GM18909 (cell line): ENCODE measurements around the gene CRELD2.

Experiments used
- ATAC-seq: cut with Tn5 transposase; IDR thresholded peaks from one replicate; pipeline ENCODE4 v1.9.1; 2021; ENCODE audit warnings: mild to moderate bottlenecking; ENCODE audit not compliant: unreplicated experiment, poor library complexity

CRELD2 gene

DNA sequence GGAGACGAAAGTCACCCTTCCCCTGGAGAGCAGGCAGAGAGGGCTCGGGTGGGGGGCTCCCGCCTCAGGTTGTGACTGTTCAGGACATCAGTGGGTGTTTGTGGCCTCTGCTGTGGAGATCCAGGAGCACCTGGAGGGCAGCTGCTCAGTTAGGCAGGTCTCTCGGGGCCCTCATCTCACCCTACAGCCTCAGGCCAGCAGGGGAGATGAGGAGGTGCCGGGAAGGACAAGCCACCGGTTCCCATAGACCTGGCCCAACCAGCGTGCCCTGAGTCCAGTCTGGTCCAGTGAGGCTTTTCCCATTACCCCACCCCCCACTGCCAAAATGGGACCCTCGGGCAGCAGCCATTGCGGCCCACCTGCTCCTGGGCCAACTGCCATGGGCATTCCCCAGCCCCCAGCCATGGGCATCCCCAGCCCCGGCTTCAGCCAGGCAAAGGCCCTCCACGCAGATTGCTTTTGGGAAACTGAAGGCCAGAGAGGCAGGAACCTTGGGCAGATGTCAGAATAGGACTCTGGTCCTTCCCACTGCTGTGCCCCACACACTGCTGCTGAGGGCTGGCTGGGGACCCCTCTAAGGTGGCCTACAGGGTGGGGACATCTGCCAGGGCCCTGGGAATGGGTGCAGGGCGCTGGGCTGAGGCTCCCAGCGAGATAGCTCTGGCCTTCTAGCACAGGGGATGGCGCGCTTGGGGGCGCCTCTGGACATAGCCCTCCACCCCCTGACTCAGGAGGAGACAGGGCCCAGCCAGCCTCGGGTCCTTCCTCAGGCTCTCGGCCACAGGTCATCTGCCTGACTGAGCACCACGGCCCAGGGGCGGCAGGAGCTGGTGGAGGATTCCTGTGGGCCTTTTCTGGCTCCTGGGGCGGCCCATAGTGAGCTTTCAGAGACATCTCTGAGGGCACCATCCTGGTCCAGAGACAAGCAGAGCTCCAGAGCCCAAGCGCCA lies 46.9 kb downstream of the CRELD2 start:
- ATAC-seq = no peak

DNA sequence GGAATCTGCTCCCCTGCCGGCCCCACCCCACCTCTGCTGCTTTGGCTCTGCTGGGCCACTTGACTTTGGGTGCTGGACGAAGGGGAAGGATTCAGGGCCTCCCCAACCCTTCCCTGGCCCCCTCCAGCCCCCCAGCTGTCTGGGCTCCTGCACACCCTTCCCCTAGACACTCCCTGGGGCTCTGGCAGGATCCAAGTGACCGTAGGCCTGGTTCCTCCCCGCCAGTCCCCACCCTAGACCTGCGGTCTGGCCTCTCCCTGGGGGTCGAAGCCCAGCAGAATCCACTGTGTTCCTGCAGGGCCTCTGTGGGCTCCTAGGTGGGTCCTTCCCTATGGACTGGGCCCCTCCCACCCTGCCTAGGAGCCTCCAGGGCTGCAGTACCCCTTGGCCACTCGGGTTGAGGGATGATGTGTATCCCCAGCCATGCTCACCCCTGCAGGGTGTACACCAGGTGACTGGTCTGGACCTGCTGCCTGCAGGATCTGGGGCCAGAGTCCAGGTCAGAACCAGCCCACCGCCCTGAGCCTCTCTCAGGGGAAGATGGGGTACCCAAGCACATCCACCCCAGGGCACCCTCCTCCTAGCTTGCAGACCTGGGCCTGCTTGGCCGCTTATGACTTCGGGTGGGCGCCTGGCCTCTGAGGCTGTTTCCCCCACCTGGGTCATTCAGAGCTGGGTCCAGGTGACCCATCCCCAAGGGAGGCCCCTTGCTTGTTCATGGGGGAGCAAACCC lies 47.8 kb downstream of the CRELD2 start:
- ATAC-seq = no peak

DNA sequence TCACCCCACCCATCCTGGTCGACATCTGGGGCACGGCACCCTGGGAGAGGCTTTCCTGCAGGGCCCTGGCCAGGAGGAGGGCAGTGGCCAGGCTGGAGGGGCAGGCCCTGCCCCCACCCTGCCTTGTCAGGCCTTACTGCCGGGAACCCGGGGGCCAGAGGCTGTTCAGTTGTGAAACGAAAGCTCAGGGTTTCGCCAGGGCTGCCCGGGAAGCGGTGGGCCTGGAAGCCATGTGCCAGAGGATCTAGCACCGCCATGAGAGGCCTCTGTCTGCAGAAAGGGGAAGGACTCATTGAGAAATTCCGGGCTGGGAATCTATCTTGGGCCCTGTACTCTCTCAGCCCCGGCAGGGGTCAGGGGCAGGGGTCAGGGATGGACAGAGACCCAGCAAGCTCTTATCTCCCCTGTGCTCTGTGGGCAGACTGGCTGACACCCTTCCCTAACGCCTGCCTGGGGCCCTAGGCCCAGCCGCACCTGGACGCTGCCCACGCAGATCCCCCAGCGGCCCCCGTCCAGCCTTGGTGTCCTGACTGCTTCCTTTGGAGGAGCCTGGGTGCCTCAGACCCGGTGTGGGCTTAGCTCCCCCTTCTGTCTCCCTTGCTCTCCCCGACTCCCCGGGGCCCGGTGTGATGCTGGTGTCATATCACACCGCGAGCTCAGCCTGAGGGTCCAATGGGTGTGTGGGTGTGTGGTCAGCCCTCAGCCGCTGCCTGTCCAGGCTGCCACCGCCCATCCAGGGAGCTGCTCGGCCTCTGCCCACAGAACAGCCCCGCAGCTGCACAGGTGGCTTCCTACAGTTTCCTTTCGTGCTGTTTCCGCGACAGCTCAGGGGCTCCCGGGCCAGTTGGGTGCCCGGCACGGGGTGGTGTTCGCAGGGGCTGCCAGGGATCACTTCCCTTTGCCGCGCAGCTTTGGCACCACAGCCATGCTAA lies 48.6 kb downstream of the CRELD2 start:
- no peak for ATAC-seq

DNA sequence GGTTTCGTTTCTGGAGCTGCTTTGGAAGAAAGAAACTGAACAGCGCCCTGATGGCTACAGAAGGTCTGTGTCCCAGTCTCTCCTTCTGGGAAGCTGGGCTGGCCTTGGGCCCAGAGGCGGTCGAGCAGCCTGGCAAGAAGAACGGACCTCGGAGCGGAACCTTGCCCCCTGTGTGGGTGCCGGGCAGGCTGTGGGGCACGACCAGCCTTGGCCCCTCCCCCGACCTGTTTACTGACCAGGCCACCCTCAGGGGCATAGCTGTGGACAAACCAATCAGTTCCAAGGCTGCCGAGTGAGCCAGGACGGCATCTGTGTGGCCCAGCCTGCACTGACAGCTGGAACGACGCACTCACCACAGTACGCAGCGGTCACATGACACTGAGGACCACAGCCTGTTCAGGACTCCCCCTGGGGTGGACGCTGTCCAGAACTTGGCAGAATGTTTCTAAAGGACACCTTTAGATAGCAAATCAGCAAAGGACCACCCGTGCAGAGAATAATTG lies 49.3 kb downstream of the CRELD2 start:
- ATAC-seq = no peak

DNA sequence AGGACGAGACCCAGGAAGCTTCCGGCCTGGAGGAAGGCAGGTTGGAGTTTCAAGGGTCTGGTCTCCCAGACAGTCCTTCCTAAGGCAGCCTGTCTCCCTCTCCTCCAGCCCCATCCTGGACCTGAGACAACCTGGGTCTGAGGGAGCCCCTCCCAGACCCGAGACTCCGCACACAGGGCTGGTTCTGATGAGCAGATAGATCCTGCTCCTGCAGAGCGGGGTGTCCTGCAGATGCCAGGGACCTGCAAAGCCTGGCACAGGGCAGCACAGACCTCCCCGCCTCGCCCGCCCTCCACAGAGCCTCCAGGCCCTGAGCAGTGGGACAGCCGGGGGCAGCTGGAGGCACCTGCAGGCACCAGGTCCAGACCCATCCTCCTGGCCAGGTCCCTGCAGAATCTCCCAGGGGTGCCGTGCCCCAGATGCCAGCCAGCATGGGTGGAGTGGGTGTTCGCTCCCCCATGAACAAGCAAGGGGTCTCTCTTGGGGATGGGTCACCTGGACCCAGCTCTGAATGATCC lies 49.9 kb downstream of the CRELD2 start:
- no peak for ATAC-seq

DNA sequence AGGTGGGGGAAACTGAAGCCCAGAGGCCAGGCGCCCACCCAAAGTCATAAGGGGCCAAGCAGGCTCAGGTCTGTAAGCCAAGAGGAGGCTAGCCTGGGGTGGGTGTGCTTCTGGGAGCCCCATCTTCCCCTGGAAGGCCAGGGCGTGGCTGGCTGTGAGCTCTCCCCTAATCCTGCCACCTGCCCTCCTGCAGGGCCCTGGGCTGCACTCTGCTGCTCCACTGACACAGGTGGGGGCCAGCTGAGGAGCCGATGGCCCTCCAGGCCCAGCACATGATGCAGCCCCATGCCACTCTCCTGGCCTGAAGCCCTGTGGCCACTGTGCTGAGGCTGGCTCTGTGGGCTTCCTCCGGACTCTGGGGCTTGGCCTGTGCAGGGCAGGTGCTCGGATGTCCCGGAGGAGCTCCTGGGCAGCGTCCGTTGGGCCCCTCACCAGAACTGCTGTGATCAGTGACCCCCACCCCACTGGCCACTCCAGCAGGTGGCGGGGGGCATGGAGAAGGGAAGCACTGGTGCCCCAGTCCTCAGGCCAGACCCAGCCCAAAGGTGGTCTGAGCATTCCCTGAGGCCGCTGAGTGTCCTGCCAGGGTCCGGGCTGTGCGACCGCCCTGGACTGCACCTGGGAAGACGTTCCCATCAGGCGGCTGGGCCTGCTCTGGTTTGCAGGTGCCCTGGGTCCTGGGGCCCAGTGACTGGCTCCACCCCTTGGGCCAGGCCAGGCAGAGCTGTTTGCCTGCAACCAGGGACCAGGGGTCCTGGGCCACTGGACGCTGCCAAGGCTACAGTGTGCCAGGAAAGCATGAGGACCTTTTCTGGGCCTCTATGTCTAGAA lies 50.6 kb downstream of the CRELD2 start:
- no peak for ATAC-seq

DNA sequence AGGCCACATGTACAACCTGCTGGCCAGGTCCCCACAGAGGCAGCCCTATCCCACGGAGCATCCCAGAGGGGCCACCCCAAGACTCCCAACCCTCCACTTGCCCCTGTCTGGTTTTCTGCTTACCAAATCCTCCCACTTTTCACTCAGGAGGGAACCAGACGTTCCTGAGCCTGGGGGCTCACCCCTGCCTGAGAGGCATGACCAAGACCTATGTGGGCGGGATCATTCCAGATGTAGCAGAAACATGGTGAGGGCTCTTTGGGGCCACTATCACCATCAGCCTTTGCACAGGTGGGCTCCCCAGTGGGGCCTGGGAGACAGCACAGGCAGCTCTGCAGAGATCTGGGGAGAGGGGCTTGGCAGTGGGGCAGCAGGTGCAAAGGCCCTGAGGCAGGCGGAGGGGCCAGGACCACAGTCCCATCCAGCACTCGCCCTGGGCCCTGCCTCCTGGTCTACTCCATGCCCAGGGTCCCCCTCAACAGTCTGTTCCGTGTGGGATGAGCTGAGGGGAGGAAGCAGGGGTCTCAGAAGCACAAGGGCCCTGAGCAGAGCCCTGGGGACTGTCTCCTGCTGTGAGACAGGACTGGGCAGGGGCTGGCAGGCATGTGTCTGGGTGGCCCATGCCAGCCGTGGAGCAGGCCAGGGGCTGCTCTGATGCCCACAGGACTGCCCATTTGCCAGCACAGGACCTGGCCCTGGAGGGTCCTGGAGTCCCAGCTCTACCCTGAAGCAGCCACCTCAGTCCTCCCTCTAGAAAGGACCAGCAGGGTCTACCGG lies 51.5 kb downstream of the CRELD2 start:
- no peak for ATAC-seq

DNA sequence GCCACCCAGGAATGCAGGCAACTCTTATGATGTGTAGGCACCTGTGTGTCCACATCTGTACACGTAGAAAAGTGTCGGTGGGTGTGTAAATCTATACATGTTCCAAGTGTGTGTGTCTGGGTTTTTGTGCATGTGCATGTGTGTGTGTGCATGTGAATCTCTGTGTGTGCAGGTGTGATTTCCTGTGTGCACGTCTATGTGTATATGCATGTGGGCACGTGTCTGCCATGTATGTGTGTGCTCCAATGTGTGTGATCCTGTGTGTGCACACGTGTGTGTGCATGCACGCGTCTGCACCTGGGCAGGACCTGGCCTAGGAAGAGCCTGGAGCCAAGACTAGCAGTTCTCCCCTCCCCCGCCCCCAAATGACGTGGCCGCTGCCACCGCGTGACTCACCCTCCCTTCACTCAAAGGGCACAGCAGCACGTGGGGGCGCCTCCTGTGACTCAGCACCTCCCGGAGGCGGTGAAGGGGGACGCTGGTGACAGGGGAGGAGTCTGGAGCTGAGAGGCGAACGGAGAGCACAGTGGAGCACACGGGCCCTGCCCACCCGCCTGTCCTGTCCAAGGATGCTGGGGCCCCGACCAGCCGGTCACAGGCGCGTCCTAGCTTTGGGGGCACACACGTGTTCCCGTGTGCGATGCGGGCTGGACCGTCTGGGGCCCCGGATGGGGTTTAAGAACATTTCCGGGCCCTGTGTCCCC lies 52.2 kb downstream of the CRELD2 start:
- peak; percentile 65 for ATAC-seq

DNA sequence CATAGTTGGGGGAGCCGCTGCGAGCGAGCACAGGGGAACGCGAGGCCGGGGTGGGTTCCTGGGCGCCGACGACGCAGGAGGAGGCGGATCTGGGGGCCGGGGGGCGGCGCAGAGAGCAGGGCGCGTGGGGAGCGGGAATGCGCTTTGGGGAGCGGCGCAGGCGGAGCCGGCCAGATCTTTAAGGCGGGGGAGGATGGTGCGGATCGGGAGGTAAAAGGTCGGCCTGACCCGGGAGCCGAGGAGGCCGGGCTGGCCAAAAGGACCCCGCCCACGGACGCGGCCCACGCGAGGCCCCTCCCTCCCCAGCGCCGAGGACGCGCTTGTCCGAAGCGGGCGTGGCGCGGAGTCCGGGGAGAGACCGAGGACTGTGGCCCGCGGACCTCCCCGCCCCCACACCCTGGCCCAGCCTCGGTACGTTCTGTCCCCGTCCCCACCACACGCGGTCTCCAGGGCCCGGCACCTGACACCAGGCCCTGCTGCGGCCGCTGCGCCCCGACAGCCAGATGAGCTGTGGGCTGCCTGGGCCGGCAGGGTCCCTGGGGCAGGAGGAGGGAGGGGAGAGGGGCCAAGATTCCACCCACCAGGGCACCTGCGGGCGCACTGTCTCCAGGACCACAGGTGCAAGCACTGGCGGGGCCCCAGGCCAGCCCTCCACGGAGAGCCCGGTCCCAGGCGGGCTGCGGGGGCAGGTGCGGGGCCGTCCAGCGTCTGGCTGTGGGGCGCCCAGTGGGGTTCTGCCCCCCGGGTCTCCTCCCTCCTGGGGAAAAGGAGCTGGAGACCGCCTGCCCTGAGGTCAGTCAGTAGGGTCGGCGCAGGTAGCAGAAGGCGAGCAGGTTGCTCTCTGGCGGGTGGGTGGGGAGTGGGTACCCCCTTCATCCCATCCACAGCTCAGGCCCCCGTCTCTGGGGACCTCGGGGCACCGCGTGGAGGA lies 53.1 kb downstream of the CRELD2 start:
- ATAC-seq = peak; percentile 27

DNA sequence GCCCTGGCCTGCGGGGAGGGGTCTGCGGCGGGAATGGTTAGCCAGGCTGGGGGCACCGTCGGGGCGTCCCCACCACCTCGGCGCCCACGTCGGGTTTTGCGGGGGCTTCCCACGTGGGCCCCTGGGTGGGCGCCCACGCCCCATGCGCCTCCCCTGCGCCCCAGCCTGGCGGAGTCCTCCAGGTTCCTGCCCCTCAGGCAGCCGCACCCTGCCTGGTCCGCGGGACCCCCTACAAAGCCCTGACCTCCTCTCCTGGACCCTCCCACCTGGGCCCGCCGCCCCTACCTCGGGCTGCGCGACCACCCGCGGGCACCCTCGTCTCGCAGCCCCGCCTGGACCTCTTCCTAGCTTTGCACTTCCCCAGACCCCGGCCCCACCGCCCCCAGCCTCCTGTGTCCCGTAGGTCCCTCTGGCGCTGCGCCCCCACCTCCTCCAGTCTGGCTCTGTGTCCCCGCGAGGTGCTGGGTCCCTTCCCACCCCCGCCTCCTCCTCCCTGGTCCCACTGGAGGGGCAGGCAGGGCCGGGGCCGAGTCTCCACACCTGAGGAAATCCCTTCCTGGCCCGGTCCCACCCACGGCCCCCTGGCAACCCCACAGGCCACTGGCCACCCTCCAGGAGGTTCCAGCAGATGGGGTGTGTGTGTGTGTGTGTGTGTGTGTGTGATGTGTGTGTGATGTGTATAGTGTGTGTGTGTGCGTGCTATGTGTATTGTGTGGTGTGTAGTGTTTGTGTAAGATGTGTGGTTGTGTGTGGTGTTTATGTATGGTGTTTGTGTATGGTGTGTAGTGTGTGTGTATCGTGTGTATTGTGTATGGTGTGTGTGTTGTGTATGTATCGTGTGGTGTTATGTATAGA lies 54.0 kb downstream of the CRELD2 start:
- no peak for ATAC-seq

DNA sequence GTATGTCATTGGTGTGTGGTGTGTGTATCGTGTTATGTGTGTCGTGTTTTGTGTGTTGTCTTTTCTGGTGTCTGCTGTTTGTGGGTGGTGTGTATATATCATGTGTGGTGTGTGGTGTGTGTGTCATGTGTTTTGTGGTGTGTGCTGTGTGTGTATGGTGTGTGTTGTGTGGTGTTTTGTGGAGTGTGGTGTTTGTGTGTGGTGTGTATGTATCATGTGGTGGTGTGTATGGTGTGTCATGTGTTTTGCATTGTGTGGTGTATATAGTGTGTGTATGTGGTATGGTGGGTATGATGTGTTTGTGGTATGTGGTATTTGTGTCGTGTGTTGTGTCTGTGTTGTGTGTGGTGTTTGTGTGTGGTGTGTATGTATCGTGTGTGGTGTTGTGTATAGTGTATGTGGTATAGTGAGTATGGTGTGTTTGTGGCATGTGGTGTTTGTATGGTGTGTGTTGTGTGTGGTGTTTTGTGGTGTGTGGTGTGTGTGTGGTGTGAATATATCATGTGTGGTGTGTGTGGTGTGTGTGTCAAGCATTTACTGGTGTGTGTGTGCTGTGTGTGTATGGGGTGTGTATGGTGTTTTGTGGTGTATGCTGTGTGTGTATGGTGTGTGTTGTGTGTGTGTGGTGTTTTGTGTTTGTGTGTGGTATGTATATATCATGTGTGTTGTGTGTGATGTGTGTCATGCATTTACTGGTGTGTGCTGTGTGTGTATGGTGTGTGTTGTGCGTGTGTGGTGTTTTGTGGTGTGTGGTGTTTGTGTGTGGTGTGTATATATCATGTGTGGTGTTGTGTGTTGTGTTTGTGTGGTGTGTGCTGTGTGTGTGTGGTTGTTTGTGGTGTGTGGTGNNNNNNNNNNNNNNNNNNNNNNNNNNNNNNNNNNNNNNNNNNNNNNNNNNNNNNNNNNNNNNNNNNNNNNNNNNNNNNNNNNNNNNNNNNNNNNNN lies 54.9 kb downstream of the CRELD2 start:
- no peak for ATAC-seq

DNA sequence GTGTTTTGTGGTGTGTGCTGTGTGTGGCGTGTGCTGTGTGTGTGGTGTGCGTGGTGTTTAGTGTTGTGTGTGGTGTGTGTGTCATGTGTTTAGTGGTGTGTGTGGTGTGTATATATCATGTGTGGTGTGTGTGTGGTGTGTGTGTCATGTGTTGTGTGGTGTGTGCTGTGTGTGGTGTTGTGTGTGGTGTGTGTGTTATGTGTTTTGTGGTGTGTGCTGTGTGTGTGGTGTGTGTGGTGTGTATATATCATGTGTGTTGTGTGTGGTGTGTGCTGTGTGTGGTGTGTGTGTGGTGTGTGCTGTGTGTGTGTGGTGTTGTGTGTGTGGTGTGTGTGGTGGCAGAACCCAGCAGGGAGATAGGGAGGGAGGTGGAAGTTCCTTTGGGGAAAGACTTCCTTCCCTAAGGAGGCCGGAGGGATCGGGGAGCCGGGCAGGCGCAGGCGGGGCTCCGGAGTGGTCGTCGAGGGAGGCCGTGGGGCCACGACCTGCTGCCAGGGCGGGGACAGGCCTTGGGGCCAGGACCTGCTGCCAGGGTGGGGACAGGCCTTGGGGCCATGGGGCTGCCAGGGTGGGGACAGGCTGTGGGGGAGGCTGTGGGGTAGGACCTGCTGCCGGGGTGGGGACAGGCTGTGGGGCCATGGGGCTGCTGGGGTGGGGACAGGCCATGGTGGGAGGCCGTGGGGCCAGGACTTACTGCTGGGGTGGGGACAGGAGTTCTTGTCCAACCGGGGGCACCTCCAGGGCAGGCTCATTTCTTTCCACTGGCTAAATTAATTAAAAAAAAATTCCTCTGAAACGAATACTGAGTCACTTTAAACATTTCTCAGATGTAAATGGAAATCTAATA lies 57.3 kb downstream of the CRELD2 start:
- no peak for ATAC-seq

DNA sequence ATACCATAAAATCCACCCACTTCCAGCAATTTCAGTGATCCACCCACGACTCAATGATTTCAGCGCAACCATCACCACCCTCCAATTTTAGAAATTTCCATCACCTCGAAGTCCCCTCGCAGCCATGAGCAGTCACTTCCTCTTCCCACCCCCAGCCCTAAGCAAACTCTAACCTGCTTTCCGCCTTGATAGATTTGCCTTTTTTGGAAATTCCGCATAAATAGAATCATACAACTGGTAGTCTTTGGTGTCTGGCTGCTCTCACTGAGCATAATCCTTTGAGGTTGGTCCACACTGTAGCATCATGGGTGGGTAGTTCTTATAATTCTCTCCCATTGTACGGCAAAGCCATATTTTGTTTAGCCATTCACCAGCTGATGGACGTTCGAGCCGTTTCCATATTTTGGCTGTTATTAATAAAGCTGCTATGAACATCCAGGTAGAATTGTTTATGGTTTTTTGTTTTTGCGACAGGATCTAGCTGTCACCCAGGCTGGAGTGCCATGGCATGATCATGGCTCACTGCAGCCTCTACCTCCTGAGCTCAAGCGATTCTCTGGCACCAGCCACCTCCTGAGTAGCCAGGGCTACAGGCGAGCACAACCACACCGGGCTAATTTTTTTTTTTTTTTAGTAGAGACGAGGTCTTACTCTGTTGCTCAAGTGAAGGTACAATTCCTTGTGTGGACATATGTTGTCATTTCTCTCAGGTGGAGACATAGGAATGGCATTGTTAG lies 58.2 kb downstream of the CRELD2 start:
- no peak for ATAC-seq
